H9 (cell line): ENCODE results near the gene TATDN2. TPM values are rescaled to one million over a fixed set of nuclear protein-coding genes. Genes with fewer than 3 reads are reported as not detected.

Source experiments
- DNase-seq: peaks from one replicate; pipeline ENCODE4 v3.0.0-alpha.2; 2017
- H2AFZ ChIP-seq: one replicate; pipeline ENCODE4 v1.6.1; 2013; ENCODE audit warnings: mild to moderate bottlenecking, low read length, control low read depth, moderate library complexity
- H2AK5ac ChIP-seq: 2 replicates; pipeline ENCODE4 v1.6.1; 2013; ENCODE audit warnings: low read length, control low read depth, mixed read lengths; ENCODE audit not compliant: insufficient read length
- H2BK120ac ChIP-seq: one replicate; pipeline ENCODE4 v1.6.1; 2013; ENCODE audit warnings: low read depth, mild to moderate bottlenecking, low read length, control low read depth, inconsistent platforms; ENCODE audit not compliant: poor library complexity, severe bottlenecking
- H2BK12ac ChIP-seq: 2 replicates; pipeline ENCODE4 v1.6.1; 2013; ENCODE audit warnings: low read length, control low read depth, mixed read lengths, low read depth; ENCODE audit not compliant: insufficient read length
- H2BK15ac ChIP-seq: 2 replicates; pipeline ENCODE4 v1.6.1; 2013; ENCODE audit warnings: low read depth, low read length, control low read depth
- H2BK20ac ChIP-seq: one replicate; pipeline ENCODE4 v1.6.1; 2013; ENCODE audit warnings: low read depth, mild to moderate bottlenecking, low read length, control low read depth, inconsistent platforms; ENCODE audit not compliant: poor library complexity, severe bottlenecking
- H2BK5ac ChIP-seq: 2 replicates; pipeline ENCODE4 v1.6.1; 2013; ENCODE audit warnings: low read length, control low read depth, mixed read lengths; ENCODE audit not compliant: insufficient read length
- H3K14ac ChIP-seq: 2 replicates; pipeline ENCODE4 v1.6.1; 2013; ENCODE audit warnings: low read length, control low read depth; ENCODE audit not compliant: insufficient read depth
- H3K18ac ChIP-seq: 2 replicates; pipeline ENCODE4 v1.6.1; 2013; ENCODE audit warnings: low read depth, mild to moderate bottlenecking, mixed read lengths, low read length, control low read depth; ENCODE audit not compliant: insufficient read length
- H3K23ac ChIP-seq: 2 replicates; pipeline ENCODE4 v1.6.1; 2013; ENCODE audit warnings: low read length, control low read depth, mixed read lengths, low read depth; ENCODE audit not compliant: insufficient read length
- H3K23me2 ChIP-seq: 2 replicates; pipeline ENCODE4 v1.6.1; 2013; ENCODE audit warnings: low read depth, mild to moderate bottlenecking, mixed read lengths, low read length, control low read depth; ENCODE audit not compliant: insufficient read length, poor library complexity, severe bottlenecking
- H3K27ac ChIP-seq: 2 replicates; pipeline ENCODE4 v1.5.1; 2013; ENCODE audit warnings: low read length, control low read depth, mixed read lengths, low read depth; ENCODE audit not compliant: insufficient read length
- H3K27me3 ChIP-seq: 2 replicates; pipeline ENCODE4 v1.6.1; 2013; ENCODE audit warnings: low read length, control low read depth, inconsistent platforms; ENCODE audit not compliant: insufficient read depth
- H3K4ac ChIP-seq: 2 replicates; pipeline ENCODE4 v1.6.1; 2013; ENCODE audit warnings: low read depth, mild to moderate bottlenecking, control low read depth, inconsistent platforms, low read length, moderate library complexity
- H3K4me1 ChIP-seq: 2 replicates; pipeline ENCODE4 v1.6.1; 2013; ENCODE audit warnings: low read length, control low read depth, inconsistent platforms; ENCODE audit not compliant: insufficient read depth
- H3K4me2 ChIP-seq: 2 replicates; pipeline ENCODE4 v1.6.1; 2013; ENCODE audit warnings: low read length, control low read depth, mixed read lengths; ENCODE audit not compliant: insufficient read length, insufficient read depth
- H3K56ac ChIP-seq: 2 replicates; pipeline ENCODE4 v1.6.1; 2013; ENCODE audit warnings: low read depth, mild to moderate bottlenecking, mixed read lengths, low read length, control low read depth; ENCODE audit not compliant: insufficient read length
- H3K79me1 ChIP-seq: 2 replicates; pipeline ENCODE4 v1.6.1; 2013; ENCODE audit warnings: low read depth, mild to moderate bottlenecking, moderate library complexity, low read length, control low read depth, inconsistent platforms; ENCODE audit not compliant: insufficient read depth, poor library complexity, severe bottlenecking
- H3K79me2 ChIP-seq: 2 replicates; pipeline ENCODE4 v1.6.1; 2013; ENCODE audit warnings: low read length, control low read depth, inconsistent platforms; ENCODE audit not compliant: insufficient read depth
- H3K9ac ChIP-seq: 2 replicates; pipeline ENCODE4 v1.6.1; 2013; ENCODE audit warnings: low read length, control low read depth, mixed read lengths; ENCODE audit not compliant: insufficient read length; ENCODE audit errors: extremely low read depth
- H3K9me3 ChIP-seq: one replicate; pipeline ENCODE4 v1.6.1; 2013; ENCODE audit warnings: low read depth, low read length, inconsistent platforms; ENCODE audit not compliant: control insufficient read depth
- H3T11ph ChIP-seq: one replicate; pipeline ENCODE4 v1.6.1; 2013; ENCODE audit warnings: mild to moderate bottlenecking, low read length, control low read depth, inconsistent platforms
- H4K20me1 ChIP-seq: one replicate; pipeline ENCODE4 v1.6.1; 2013; ENCODE audit not compliant: control insufficient read depth, insufficient read length, insufficient read depth
- H4K5ac ChIP-seq: 2 replicates; pipeline ENCODE4 v1.6.1; 2013; ENCODE audit warnings: low read depth, mild to moderate bottlenecking, mixed read lengths, low read length, control low read depth; ENCODE audit not compliant: insufficient read length
- H4K8ac ChIP-seq: replicated peaks from 2 replicates; pipeline ENCODE4 v1.6.1; 2013; ENCODE audit warnings: low read length, control low read depth, mixed read lengths, low read depth; ENCODE audit not compliant: insufficient read length
- H4K91ac ChIP-seq: 2 replicates; pipeline ENCODE4 v1.6.1; 2013; ENCODE audit warnings: low read depth, mild to moderate bottlenecking, moderate library complexity, mixed read lengths, low read length, control low read depth; ENCODE audit not compliant: insufficient read length
- H3K27ac Mint-ChIP-seq, 3 experiments: 2 replicates in 2 of 3; 3 replicates in 1 of 3; pipeline ENCODE4 v1.8.0; 2020 to 2021; ENCODE audit warnings: mixed read lengths in 3 of 3, mild to moderate bottlenecking in 1 of 3, moderate library complexity in 1 of 3
- H3K27me3 Mint-ChIP-seq: 2 replicates; pipeline ENCODE4 v1.8.0; 2021; ENCODE audit warnings: low read depth, mild to moderate bottlenecking, moderate library complexity, mixed read lengths
- H3K36me3 Mint-ChIP-seq, 3 experiments: 2 replicates in 2 of 3; 3 replicates in 1 of 3; pipeline ENCODE4 v1.8.0; 2020 to 2021; ENCODE audit warnings: low read depth in 3 of 3, mixed read lengths in 3 of 3; ENCODE audit not compliant: insufficient read depth in 1 of 3
- H3K4me1 Mint-ChIP-seq, 2 experiments: 2 replicates each; pipeline ENCODE4 v1.8.0; 2020; ENCODE audit warnings: mixed read lengths in 2 of 2
- H3K4me3 Mint-ChIP-seq, 2 experiments: 2 replicates in 1 of 2; 3 replicates in 1 of 2; pipeline ENCODE4 v1.8.0; 2020 to 2021; ENCODE audit warnings: mild to moderate bottlenecking in 2 of 2, mixed read lengths in 2 of 2, moderate library complexity in 1 of 2
- H3K9me3 Mint-ChIP-seq, 2 experiments: 2 replicates in 1 of 2; 3 replicates in 1 of 2; pipeline ENCODE4 v1.8.0; 2020; ENCODE audit warnings: mild to moderate bottlenecking in 2 of 2, mixed read lengths in 2 of 2, moderate library complexity in 1 of 2
- WGBS: extraction: QIAGEN DNeasy Blood & Tissue Kit; methylation state at CpG from one replicate; pipeline ENCODE4 v1.1.7; 2013; ENCODE audit warnings: missing lambda C conversion rate, low lambda C conversion rate, mixed read lengths; ENCODE audit not compliant: insufficient read length; ENCODE audit errors: extremely low coverage; 5-methylcytosine and 5-hydroxymethylcytosine counted together
- total RNA-seq: library from RNA; stranded (reverse); gene quantifications from 2 replicates; pipeline ENCODE4 v1.2.1, GENCODE V29; 2021
- TF ChIP-seq, protein P1 (sequence below): fragments of 200-600 bp; sonication (generic); conservative IDR thresholded peaks from 3 replicates; pipeline ENCODE4 v1.8.0; 2021; ENCODE audit warnings: antibody characterized with exemption, mild to moderate bottlenecking

Gene TATDN2
- total RNA-seq, 1 experiment from 2014 or later, result 34.4 TPM

DNA sequence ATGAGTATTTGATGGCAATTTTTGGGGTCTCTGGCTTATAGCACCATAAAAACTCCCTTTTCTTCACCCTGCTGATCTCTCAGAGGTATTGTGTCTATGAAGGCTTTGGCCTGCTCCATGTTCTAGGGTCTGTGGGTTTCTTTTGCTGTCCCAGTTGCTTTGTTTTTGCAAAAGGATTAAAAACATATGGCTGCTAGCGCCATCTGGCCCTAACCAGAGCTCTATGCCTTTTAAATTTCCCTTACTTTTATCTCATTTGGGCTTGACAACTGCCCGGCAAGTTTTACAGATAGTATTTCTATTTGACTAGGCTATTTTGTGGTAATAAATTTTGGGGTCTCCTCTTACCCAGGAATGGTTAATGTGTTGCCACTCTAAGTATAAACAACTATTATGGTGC is 50.9 kb downstream of the TATDN2 start:
- no peak overlapping the region for H3K9ac ChIP-seq
- no peak overlapping the region for H3T11ph ChIP-seq
- H2AK5ac ChIP-seq, result no peak overlapping the region
- no peak for DNase-seq
- H2BK120ac ChIP-seq, result no peak overlapping the region
- Mint-ChIP-seq H3K4me3 (no peak overlapping the region), H3K27ac (peak overlapping the region; percentile 40 to 88 (median 52); a peak in 2 of 7 replicates), H3K9me3 (no peaks in the 10 kb centered on the region), H3K27me3 (no peaks in the 10 kb centered on the region), H3K36me3 (peaks cover 33 to 63% (median 60%) of the 10 kb centered on the region in 3 experiments; a peak in 6 of 7 replicates), H3K4me1 (no peaks in the 10 kb centered on the region)
- H3K23ac ChIP-seq, result no peak overlapping the region
- no peak overlapping the region for H2BK5ac ChIP-seq
- H2AFZ ChIP-seq, result no peak overlapping the region
- H3K18ac ChIP-seq, result no peak overlapping the region
- H3K14ac ChIP-seq, result no peak overlapping the region
- TF ChIP-seq, protein P1, sequence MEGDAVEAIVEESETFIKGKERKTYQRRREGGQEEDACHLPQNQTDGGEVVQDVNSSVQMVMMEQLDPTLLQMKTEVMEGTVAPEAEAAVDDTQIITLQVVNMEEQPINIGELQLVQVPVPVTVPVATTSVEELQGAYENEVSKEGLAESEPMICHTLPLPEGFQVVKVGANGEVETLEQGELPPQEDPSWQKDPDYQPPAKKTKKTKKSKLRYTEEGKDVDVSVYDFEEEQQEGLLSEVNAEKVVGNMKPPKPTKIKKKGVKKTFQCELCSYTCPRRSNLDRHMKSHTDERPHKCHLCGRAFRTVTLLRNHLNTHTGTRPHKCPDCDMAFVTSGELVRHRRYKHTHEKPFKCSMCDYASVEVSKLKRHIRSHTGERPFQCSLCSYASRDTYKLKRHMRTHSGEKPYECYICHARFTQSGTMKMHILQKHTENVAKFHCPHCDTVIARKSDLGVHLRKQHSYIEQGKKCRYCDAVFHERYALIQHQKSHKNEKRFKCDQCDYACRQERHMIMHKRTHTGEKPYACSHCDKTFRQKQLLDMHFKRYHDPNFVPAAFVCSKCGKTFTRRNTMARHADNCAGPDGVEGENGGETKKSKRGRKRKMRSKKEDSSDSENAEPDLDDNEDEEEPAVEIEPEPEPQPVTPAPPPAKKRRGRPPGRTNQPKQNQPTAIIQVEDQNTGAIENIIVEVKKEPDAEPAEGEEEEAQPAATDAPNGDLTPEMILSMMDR, result peak; percentile 35; the same call in 1 of the 3 replicates
- no peaks in the 10 kb centered on the region for H3K4me1 ChIP-seq
- H4K5ac ChIP-seq, result no peak overlapping the region
- no peaks in the 10 kb centered on the region for H3K23me2 ChIP-seq
- WGBS, result no CpG with 5 or more reads among the region's 2 CpGs
- no peak overlapping the region for H3K27ac ChIP-seq
- H3K4me2 ChIP-seq, result no peak overlapping the region
- H3K27me3 ChIP-seq, result no peaks in the 10 kb centered on the region
- H4K20me1 ChIP-seq, result no peaks in the 10 kb centered on the region
- no peak overlapping the region for H2BK20ac ChIP-seq
- H3K79me1 ChIP-seq, result no peaks in the 10 kb centered on the region
- H3K56ac ChIP-seq, result no peak overlapping the region
- no peaks in the 10 kb centered on the region for H3K9me3 ChIP-seq
- H2BK15ac ChIP-seq, result no peak overlapping the region
- no peak overlapping the region for H2BK12ac ChIP-seq
- no peak overlapping the region for H4K91ac ChIP-seq
- no peak overlapping the region for H3K4ac ChIP-seq
- H3K79me2 ChIP-seq, result no peaks in the 10 kb centered on the region
- no peak overlapping the region for H4K8ac ChIP-seq
